Stomach (tissue), 4 donors: ENCODE data around the gene APOBEC3A.

Experiments used
- EP300 ChIP-seq: sonication (generic); formaldehyde crosslinking; IDR thresholded peaks from one replicate; pipeline ENCODE4 v1.6.1; 2017; ENCODE audit warnings: antibody characterized with exemption
- POLR2A ChIP-seq, 4 donors: fragments of 450-650 bp; IDR thresholded peaks; one replicate each; pipeline ENCODE4 v1.6.1; 2016; ENCODE audit warnings: antibody characterized with exemption in 4 of 4, control low read depth in 2 of 4, mild to moderate bottlenecking in 1 of 4, moderate library complexity in 1 of 4
- POLR2AphosphoS5 ChIP-seq, 3 donors: sonication (generic); formaldehyde crosslinking; IDR thresholded peaks; one replicate each; pipeline ENCODE4 v1.6.1; 2016; ENCODE audit warnings: antibody characterized with exemption in 3 of 3
- TF ChIP-seq, protein P1 (sequence below), 7 experiments: fragments of 450-650 bp in 4 of 7; fragments of 200-600 bp in 3 of 7; sonication (generic) in 3 of 7; IDR thresholded peaks; one replicate each; pipeline ENCODE4 v1.5.1; 2016 to 2019; ENCODE audit warnings: antibody characterized with exemption in 7 of 7, control low read depth in 2 of 7, mild to moderate bottlenecking in 1 of 7

GRCh38 chr22:38966380-38966702, 8.9 kb downstream of the APOBEC3A start:
- TF ChIP-seq, protein P1, sequence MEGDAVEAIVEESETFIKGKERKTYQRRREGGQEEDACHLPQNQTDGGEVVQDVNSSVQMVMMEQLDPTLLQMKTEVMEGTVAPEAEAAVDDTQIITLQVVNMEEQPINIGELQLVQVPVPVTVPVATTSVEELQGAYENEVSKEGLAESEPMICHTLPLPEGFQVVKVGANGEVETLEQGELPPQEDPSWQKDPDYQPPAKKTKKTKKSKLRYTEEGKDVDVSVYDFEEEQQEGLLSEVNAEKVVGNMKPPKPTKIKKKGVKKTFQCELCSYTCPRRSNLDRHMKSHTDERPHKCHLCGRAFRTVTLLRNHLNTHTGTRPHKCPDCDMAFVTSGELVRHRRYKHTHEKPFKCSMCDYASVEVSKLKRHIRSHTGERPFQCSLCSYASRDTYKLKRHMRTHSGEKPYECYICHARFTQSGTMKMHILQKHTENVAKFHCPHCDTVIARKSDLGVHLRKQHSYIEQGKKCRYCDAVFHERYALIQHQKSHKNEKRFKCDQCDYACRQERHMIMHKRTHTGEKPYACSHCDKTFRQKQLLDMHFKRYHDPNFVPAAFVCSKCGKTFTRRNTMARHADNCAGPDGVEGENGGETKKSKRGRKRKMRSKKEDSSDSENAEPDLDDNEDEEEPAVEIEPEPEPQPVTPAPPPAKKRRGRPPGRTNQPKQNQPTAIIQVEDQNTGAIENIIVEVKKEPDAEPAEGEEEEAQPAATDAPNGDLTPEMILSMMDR (IDR thresholded peaks at IDR 0.05): no peak
- TF ChIP-seq POLR2A (IDR thresholded peaks at IDR 0.05): no peak
- TF ChIP-seq EP300: no peak
- TF ChIP-seq POLR2AphosphoS5 (IDR thresholded peaks at IDR 0.05): no peak
